ENCODE data around the gene PEPD.

GRCh38 chr19:33340991-33341390 lies 180.6 kb downstream of the PEPD start:
- TF ChIP-seq CTCF (IDR thresholded peaks at IDR 0.05), result no peak
- TF ChIP-seq ZFX (IDR thresholded peaks at IDR 0.05; ENCODE audit: borderline replicate concordance), result no peak
